Measurements from ENCODE around the gene KLHL14.

Gene KLHL14

GRCh38 chr18:32770054-32770665 lies 2.7 kb downstream of the KLHL14 start:
- TF ChIP-seq CTCF (conservative IDR thresholded peaks at IDR 0.05; ENCODE audit: low read depth, low read length): no peak
- H3K4me3 ChIP-seq (ENCODE audit: low read length): peak overlapping the region; percentile 11
- no peak for DNase-seq (ENCODE audit: low read depth)

GRCh38 chr18:32769586-32770053 lies 3.2 kb downstream of the KLHL14 start:
- DNase-seq (ENCODE audit: low read depth): no peak
- no peak for TF ChIP-seq CTCF (conservative IDR thresholded peaks at IDR 0.05; ENCODE audit: low read depth, low read length)
- peak overlapping the region; percentile 11 for H3K4me3 ChIP-seq (ENCODE audit: low read length)

- no peak for TF ChIP-seq CTCF (conservative IDR thresholded peaks at IDR 0.05; ENCODE audit: low read depth, low read length)
Observed at GRCh38 chr18:32769071-32769585, 3.7 kb downstream of the KLHL14 start.

GRCh38 chr18:32767400-32767799 lies 5.4 kb downstream of the KLHL14 start:
- no peak for DNase-seq (ENCODE audit: low read depth)
- no peak overlapping the region for H3K4me3 ChIP-seq (ENCODE audit: low read length)
- TF ChIP-seq CTCF (conservative IDR thresholded peaks at IDR 0.05; ENCODE audit: low read depth, low read length): no peak

More at GRCh38 chr18:32769071-32769585, 3.7 kb downstream of the KLHL14 start:
- no peak overlapping the region for H3K4me3 ChIP-seq (ENCODE audit: low read length)
- no peak for DNase-seq (ENCODE audit: low read depth)

GRCh38 chr18:32764611-32765244 lies 8.1 kb downstream of the KLHL14 start:
- no peak overlapping the region for H3K4me3 ChIP-seq (ENCODE audit: low read length)
- DNase-seq (ENCODE audit: low read depth): no peak
- TF ChIP-seq CTCF (conservative IDR thresholded peaks at IDR 0.05; ENCODE audit: low read depth, low read length): no peak

GRCh38 chr18:32763293-32763692 lies 9.5 kb downstream of the KLHL14 start:
- H3K4me3 ChIP-seq (ENCODE audit: low read length): no peak overlapping the region
- no peak for DNase-seq (ENCODE audit: low read depth)
- no peak for TF ChIP-seq CTCF (conservative IDR thresholded peaks at IDR 0.05; ENCODE audit: low read depth, low read length)

- H3K4me3 ChIP-seq (ENCODE audit: low read length): no peak overlapping the region
- DNase-seq (ENCODE audit: low read depth): no peak
- TF ChIP-seq CTCF (conservative IDR thresholded peaks at IDR 0.05; ENCODE audit: low read depth, low read length): no peak
Observed at GRCh38 chr18:32761231-32761630, 11.6 kb downstream of the KLHL14 start.
